Activated CD4-positive, alpha-beta T cell treated with anti-CD3 and anti-CD28 coated beads for 36 hours (primary cell): Measurements from ENCODE around the gene SAMD4A. TPM values are rescaled to one million over a fixed set of nuclear protein-coding genes. Genes with fewer than 3 reads are reported as not detected.
A peak's percentile ranks its signal among the peaks of the same experiment; 100 is the strongest.
"Not testable (repeated sequence)": the region's sequence is repeated elsewhere in the genome, so short reads cannot be mapped to it uniquely, and the experiment has no call there.

Experiments
- ATAC-seq: fragments of 200-7000 bp; cut with Tn5 transposase; one replicate; pipeline ENCODE4 v1.10.0; 2021; ENCODE audit warnings: mild to moderate bottlenecking, moderate library complexity
- CTCF ChIA-PET: fragments of 350-600 bp; sonication (Branson Sonifier 250); formaldehyde crosslinking; loops from one replicate; lab custom pipeline; 2021; ENCODE audit warnings: antibody characterized with exemption; lab: Charles Lee
- POLR2A ChIA-PET: fragments of 350-600 bp; sonication (Branson Sonifier 250); formaldehyde crosslinking; loops from one replicate; lab custom pipeline; 2021; ENCODE audit warnings: antibody characterized with exemption, inconsistent platforms; lab: Charles Lee
- DNase-seq: peaks from one replicate; pipeline ENCODE4 v3.0.0-alpha.2; 2020
- H3K27ac Mint-ChIP-seq: one replicate; pipeline ENCODE4 v1.8.0; 2021; ENCODE audit warnings: mixed read lengths
- H3K27me3 Mint-ChIP-seq: one replicate; pipeline ENCODE4 v1.8.0; 2021; ENCODE audit warnings: mixed read lengths
- H3K36me3 Mint-ChIP-seq: one replicate; pipeline ENCODE4 v1.8.0; 2021; ENCODE audit warnings: low read depth, mixed read lengths
- H3K4me1 Mint-ChIP-seq: one replicate; pipeline ENCODE4 v1.8.0; 2021; ENCODE audit warnings: mixed read lengths
- H3K4me3 Mint-ChIP-seq: one replicate; pipeline ENCODE4 v1.8.0; 2021; ENCODE audit warnings: mild to moderate bottlenecking, moderate library complexity, mixed read lengths
- H3K9me3 Mint-ChIP-seq: one replicate; pipeline ENCODE4 v1.8.0; 2021; ENCODE audit warnings: low read depth, mixed read lengths
- intact Hi-C, 2 experiments: fragments of 100-400 bp; cut with DNase I in 1 of 2; cut with micrococcal nuclease in 1 of 2; formaldehyde crosslinking; loops; one replicate each; pipeline versions ENCODE4 v1.14.2 to v1.15.1; 2022 to 2024; cut with DNase I, micrococcal nuclease
- total RNA-seq, 2 experiments: library from RNA; stranded (reverse); gene quantifications; one replicate each; pipeline ENCODE4 v1.2.3, GENCODE V29; 2021

Gene SAMD4A
- total RNA-seq, 2 experiments from 2014 or later, result 2.7 to 2.8 TPM

DNA sequence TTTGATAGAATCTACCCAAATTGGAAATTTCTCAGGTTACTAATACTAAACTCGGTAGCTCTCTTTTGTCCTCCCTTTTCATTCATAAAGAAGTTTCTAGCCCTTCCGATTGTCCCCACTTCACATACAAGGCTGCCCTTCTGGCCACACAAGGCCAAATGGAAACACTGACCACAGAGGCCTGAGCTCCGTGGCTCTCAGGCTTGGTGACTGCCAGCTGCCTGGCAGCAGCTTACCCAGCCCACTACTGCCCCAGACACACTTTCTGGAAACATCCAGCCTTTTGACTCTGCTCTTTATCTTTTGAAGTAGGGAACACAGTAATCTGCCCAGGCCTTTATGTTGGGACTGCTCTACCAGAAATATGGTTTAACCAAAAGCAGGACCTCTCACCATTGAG lies 168.5 kb downstream of the SAMD4A start:
- DNase-seq (no peak), ATAC-seq (no peak)
- ChIA-PET POLR2A (no interaction called here), CTCF (interaction anchor here (0.5 to 1.4 kb wide), 2 partner anchors 9 to 38 kb away, joined by 3 to 5 read pairs; no protein-coding TSS in a partner anchor)
- Mint-ChIP-seq H3K9me3 (no peaks in the 10 kb centered on the region), H3K27ac (no peak overlapping the region), H3K27me3 (peaks cover 3% of the 10 kb centered on the region), H3K4me3 (no peak overlapping the region), H3K36me3 (no peaks in the 10 kb centered on the region), H3K4me1 (peaks cover 43% of the 10 kb centered on the region)
- intact Hi-C loops, result no loop called here

- peaks cover 46% of the 10 kb centered on the region for H3K4me1 Mint-ChIP-seq
- H3K36me3 Mint-ChIP-seq, result no peaks in the 10 kb centered on the region
- ChIA-PET CTCF (interaction anchor here (0.6 to 1.1 kb wide), 2 partner anchors 11 to 169 kb away, joined by 4 read pairs; no protein-coding TSS in a partner anchor), POLR2A (no interaction called here)
- H3K27me3 Mint-ChIP-seq, result no peaks in the 10 kb centered on the region
- DNase-seq, result peak; percentile 21
- ATAC-seq, result peak; percentile 86
- peak overlapping the region; percentile 42 for H3K27ac Mint-ChIP-seq
- intact Hi-C loops, result loop anchor here in 1 of 2 experiments (1.0 kb wide), 1 partner anchor 36 kb away; no protein-coding TSS in a partner anchor
- no peak overlapping the region for H3K4me3 Mint-ChIP-seq
- H3K9me3 Mint-ChIP-seq, result no peaks in the 10 kb centered on the region
Observed at GRCh38 chr14:54737132-54737711, 170.3 kb downstream of the SAMD4A start.

DNA sequence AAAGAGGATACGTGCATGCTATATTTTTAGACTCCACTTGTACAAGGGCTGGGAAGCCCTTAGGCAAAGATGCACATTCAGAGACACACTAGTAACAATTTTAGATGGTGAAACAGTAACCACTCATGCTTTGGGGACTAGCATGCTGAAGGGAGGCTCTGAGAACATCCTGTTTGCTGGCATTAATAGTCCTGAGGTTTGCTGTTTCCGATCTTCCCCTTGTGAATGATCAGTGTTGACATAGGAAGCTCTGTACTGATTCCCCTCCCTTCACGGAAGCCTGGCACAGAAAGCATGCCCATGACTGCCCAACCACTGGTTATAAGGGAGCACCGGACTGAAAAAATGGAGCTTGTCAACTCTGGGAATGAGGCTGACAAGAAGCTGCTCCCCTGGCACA lies 171.1 kb downstream of the SAMD4A start:
- intact Hi-C loops, result no loop called here
- DNase-seq (no peak), ATAC-seq (no peak)
- Mint-ChIP-seq H3K4me3 (no peak overlapping the region), H3K27ac (peak overlapping the region; percentile 40), H3K9me3 (no peaks in the 10 kb centered on the region), H3K4me1 (peaks cover 54% of the 10 kb centered on the region), H3K36me3 (no peaks in the 10 kb centered on the region), H3K27me3 (no peaks in the 10 kb centered on the region)
- ChIA-PET POLR2A (no interaction called here), CTCF (interaction anchor here (0.6 kb wide), 1 partner anchor 174 kb away, joined by 3 read pairs; no protein-coding TSS in a partner anchor)

DNA sequence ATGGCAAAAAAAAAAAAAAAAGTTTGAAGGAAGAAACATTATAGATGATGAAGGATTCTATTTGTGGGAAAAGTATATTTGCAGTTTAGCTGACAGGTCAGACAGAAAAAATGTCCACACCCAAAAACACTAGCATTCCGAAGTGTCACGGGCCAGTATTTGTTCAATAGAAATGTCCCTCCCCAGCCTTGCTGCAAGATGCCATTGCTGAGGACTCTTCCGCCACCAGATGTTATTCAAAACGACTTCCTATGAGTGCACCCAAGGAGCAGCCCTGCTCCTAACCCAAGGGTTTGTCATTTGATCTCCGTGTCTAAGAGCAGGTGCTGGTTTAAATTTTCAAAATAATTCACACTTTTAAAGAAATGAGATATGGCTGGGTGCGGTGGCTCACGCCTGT lies 172.6 kb downstream of the SAMD4A start:
- peaks cover 52% of the 10 kb centered on the region for H3K4me1 Mint-ChIP-seq
- no peak overlapping the region for H3K4me3 Mint-ChIP-seq
- POLR2A ChIA-PET, result no interaction called here
- no peaks in the 10 kb centered on the region for H3K27me3 Mint-ChIP-seq
- no peaks in the 10 kb centered on the region for H3K9me3 Mint-ChIP-seq
- intact Hi-C loops, result no loop called here
- ATAC-seq, result no peak
- DNase-seq, result no peak
- no peaks in the 10 kb centered on the region for H3K36me3 Mint-ChIP-seq
- CTCF ChIA-PET, result interaction anchor here (1.9 kb wide), 1 partner anchor 48 kb away, joined by 5 read pairs; no protein-coding TSS in a partner anchor
- no peak overlapping the region for H3K27ac Mint-ChIP-seq

GRCh38 chr14:54742492-54743350 lies 175.8 kb downstream of the SAMD4A start:
- POLR2A ChIA-PET, result no interaction called here
- intact Hi-C loops, result no loop called here
- H3K9me3 Mint-ChIP-seq, result no peaks in the 10 kb centered on the region
- H3K27me3 Mint-ChIP-seq, result peaks cover 3% of the 10 kb centered on the region
- ATAC-seq (peak; percentile 67), DNase-seq (no peak)
- CTCF ChIA-PET, result interaction anchor here (0.7 to 2.4 kb wide), 4 partner anchors 11 to 179 kb away, joined by 3 to 6 read pairs (median 4); no protein-coding TSS in a partner anchor
- no peak overlapping the region for H3K4me3 Mint-ChIP-seq
- peaks cover 34% of the 10 kb centered on the region for H3K4me1 Mint-ChIP-seq
- peak overlapping the region; percentile 11 for H3K27ac Mint-ChIP-seq
- no peaks in the 10 kb centered on the region for H3K36me3 Mint-ChIP-seq

DNA sequence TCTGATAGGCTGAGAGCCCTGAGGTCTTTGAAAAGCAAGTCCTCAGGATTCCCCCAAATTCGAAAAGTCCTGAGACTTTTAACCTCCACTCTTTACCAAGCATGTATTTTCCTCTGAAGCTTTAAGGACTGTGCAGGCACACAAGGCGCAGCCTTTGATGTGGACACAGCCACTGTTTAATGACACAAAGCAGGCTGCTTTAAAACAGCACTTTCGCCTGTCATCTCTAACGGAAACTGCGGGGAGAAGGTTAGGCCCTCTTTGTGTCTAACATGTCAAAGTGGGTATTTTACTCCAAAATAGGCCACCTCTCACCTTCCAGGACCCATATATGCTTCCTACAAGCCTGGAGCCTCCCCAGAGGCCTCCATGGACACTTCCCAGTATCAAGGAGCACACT lies 176.5 kb downstream of the SAMD4A start:
- CTCF ChIA-PET, result no interaction called here
- Mint-ChIP-seq H3K36me3 (no peaks in the 10 kb centered on the region), H3K27ac (no peak overlapping the region), H3K4me3 (no peak overlapping the region), H3K27me3 (peaks cover 3% of the 10 kb centered on the region), H3K4me1 (peaks cover 27% of the 10 kb centered on the region), H3K9me3 (no peaks in the 10 kb centered on the region)
- intact Hi-C loops, result no loop called here
- DNase-seq (no peak), ATAC-seq (peak; percentile 30)
- POLR2A ChIA-PET, result no interaction called here

DNA sequence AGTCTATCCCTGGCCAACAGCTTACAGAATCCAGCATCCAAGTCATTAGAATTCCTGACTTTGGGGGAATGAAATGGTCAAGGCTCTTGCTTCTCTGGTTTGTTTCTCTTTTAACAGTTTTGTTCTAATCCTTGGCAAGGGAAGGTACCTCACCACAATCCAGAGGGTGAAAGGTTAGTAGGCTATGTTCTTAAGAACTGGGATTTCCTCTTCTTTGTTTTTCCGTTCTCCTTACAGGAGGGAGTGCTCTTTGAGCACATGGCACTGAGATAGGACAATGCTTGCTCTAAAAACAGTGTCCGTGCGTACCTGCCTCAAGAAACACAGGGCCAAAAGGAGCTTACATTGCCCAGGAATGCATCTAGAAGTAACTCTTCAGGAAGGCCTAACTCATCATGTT lies 179.1 kb downstream of the SAMD4A start:
- Mint-ChIP-seq H3K9me3 (no peaks in the 10 kb centered on the region), H3K4me3 (no peak overlapping the region), H3K27me3 (peaks cover 3% of the 10 kb centered on the region), H3K36me3 (no peaks in the 10 kb centered on the region), H3K27ac (no peak overlapping the region), H3K4me1 (peaks cover 24% of the 10 kb centered on the region)
- no peak for ATAC-seq
- ChIA-PET POLR2A (no interaction called here), CTCF (interaction anchor here (1.0 to 1.6 kb wide), 2 partner anchors 15 to 28 kb away, joined by 3 to 4 read pairs; no protein-coding TSS in a partner anchor)
- intact Hi-C loops, result no loop called here
- DNase-seq, result no peak

GRCh38 chr14:54747616-54748015 lies 180.7 kb downstream of the SAMD4A start:
- Mint-ChIP-seq H3K27me3 (peaks cover 3% of the 10 kb centered on the region), H3K9me3 (no peaks in the 10 kb centered on the region), H3K36me3 (no peaks in the 10 kb centered on the region), H3K4me1 (peaks cover 9% of the 10 kb centered on the region), H3K27ac (no peak overlapping the region), H3K4me3 (no peak overlapping the region)
- ChIA-PET POLR2A (no interaction called here), CTCF (no interaction called here)
- no peak for DNase-seq
- intact Hi-C loops, result no loop called here
- no peak for ATAC-seq

- no peaks in the 10 kb centered on the region for H3K4me1 Mint-ChIP-seq
- intact Hi-C loops, result no loop called here
Observed at GRCh38 chr14:54749180-54749579, 182.3 kb downstream of the SAMD4A start.

GRCh38 chr14:54749727-54750126 lies 182.8 kb downstream of the SAMD4A start:
- ATAC-seq (no peak), DNase-seq (no peak)
- intact Hi-C loops, result no loop called here
- Mint-ChIP-seq H3K4me1 (no peaks in the 10 kb centered on the region), H3K36me3 (peaks cover 1% of the 10 kb centered on the region), H3K9me3 (no peaks in the 10 kb centered on the region), H3K27me3 (peaks cover 5% of the 10 kb centered on the region), H3K4me3 (no peak overlapping the region), H3K27ac (no peak overlapping the region)
- ChIA-PET POLR2A (no interaction called here), CTCF (interaction anchor here (0.7 kb wide), 1 partner anchor 370 kb away, joined by 3 read pairs; no protein-coding TSS in a partner anchor)

More at GRCh38 chr14:54749180-54749579, 182.3 kb downstream of the SAMD4A start:
- Mint-ChIP-seq H3K27ac (no peak overlapping the region), H3K27me3 (peaks cover 4% of the 10 kb centered on the region), H3K4me3 (no peak overlapping the region), H3K9me3 (no peaks in the 10 kb centered on the region), H3K36me3 (peaks cover 1% of the 10 kb centered on the region)
- ChIA-PET POLR2A (no interaction called here), CTCF (no interaction called here)
- no peak for DNase-seq
- no peak for ATAC-seq

- ATAC-seq, intact Hi-C loops, CTCF ChIA-PET, DNase-seq, H3K4me1 Mint-ChIP-seq, POLR2A ChIA-PET, H3K27me3 Mint-ChIP-seq, H3K27ac Mint-ChIP-seq, H3K4me3 Mint-ChIP-seq, H3K36me3 Mint-ChIP-seq, H3K9me3 Mint-ChIP-seq: not testable (repeated sequence)
Observed at GRCh38 chr14:54752611-54753010, 185.7 kb downstream of the SAMD4A start.
